Adrenal gland (tissue), 12 donors: Measurements from ENCODE around the gene FAM177B. TPM values are rescaled to one million over a fixed set of nuclear protein-coding genes. Genes with fewer than 3 reads are reported as not detected.

ENCODE experiments used
- DNase-seq, 7 donors: peaks; one replicate each; pipeline ENCODE4 v3.0.0-alpha.2; 2019 to 2020
- H3K27ac ChIP-seq, 5 donors: fragments of 200-600 bp; sonication (generic) in 4 of 5; 1 replicate in 3 of 5; 2 replicates in 2 of 5; pipeline versions ENCODE4 v1.5.1 to v1.8.0; 2016 to 2020; ENCODE audit warnings: mild to moderate bottlenecking in 1 of 5
- H3K27me3 ChIP-seq: fragments of 200-600 bp; 2 replicates; pipeline ENCODE4 v1.8.0; 2021
- H3K36me3 ChIP-seq, 2 donors: fragments of 200-600 bp; replicated peaks in 1 of 2; 1 replicate in 1 of 2; 2 replicates in 1 of 2; pipeline versions ENCODE4 v1.5.1 to v1.8.0; 2018 to 2022
- H3K4me1 ChIP-seq, 2 donors: fragments of 200-600 bp; replicated peaks in 1 of 2; 1 replicate in 1 of 2; 2 replicates in 1 of 2; pipeline versions ENCODE4 v1.5.1 to v1.8.0; 2018 to 2021
- H3K4me3 ChIP-seq, 4 donors: fragments of 200-600 bp; sonication (generic) in 3 of 4; one replicate each; pipeline ENCODE4 v1.5.1; 2016 to 2018
- H3K9me3 ChIP-seq, 3 donors: fragments of 200-600 bp; sonication (generic) in 1 of 3; replicated peaks in 1 of 3; 1 replicate in 2 of 3; 2 replicates in 1 of 3; pipeline versions ENCODE4 v1.5.1 to v1.8.0; 2016 to 2021
- CTCF ChIP-seq, 6 experiments: fragments of 450-650 bp in 4 of 6; fragments of 200-600 bp in 2 of 6; sonication (generic) in 1 of 6; IDR thresholded peaks; 1 replicate in 5 of 6; 2 replicates in 1 of 6; pipeline versions ENCODE4 v1.5.1 to v1.8.0; 2016 to 2021; ENCODE audit warnings: antibody characterized with exemption in 6 of 6, mild to moderate bottlenecking in 2 of 6, moderate library complexity in 1 of 6
- POLR2A ChIP-seq, 2 donors: fragments of 450-650 bp; IDR thresholded peaks; one replicate each; pipeline ENCODE4 v1.6.1; 2017; ENCODE audit warnings: antibody characterized with exemption in 2 of 2, mild to moderate bottlenecking in 2 of 2, moderate library complexity in 1 of 2
- WGBS, 4 donors: extraction: QIAGEN DNeasy Blood & Tissue Kit in 2 of 4; methylation state at CpG; one replicate each; pipeline versions ENCODE4 v1.1.5 to v1.1.7; 2013 to 2017; 5-methylcytosine and 5-hydroxymethylcytosine counted together
- intact Hi-C, 2 donors: fragments of 100-400 bp; cut with DNase I; formaldehyde crosslinking; loops; one replicate each; pipeline versions ENCODE4 v1.14.1 to v1.15.0; 2022 to 2023
- polyA plus RNA-seq, 3 donors: library from polyadenylated mRNA; stranded (reverse); fragments of 200-250 nt in 2 of 3; fragments of 350-450 nt in 1 of 3; fragmentation: Illumina TruSeq in 1 of 3; extraction: RNeasy Lipid Tissue Mini Kit (QIAGEN cat#74804) in 1 of 3; gene quantifications; one replicate each; pipeline ENCODE4 v1.2.3, GENCODE V29; 2013 to 2014
- total RNA-seq, 9 donors: library from RNA; depleted of rRNA in 4 of 9; stranded (reverse); fragments of >200 nt in 4 of 9; fragments of 120-200 nt in 1 of 9; fragmentation: NEBNext Ultra II Directional in 1 of 9; extraction: Animal tissue kit (Norgen Biotek cat#: 25700) in 1 of 9; gene quantifications; one replicate each; pipeline versions ENCODE4 v1.1.0 to v1.2.4, GENCODE V29; 2013 to 2023
- donor health status: healthy with polysubstance abuse.
- donor health status: Bipolar disorder and iron deficiency.
- donor health status: DM: yes; HTN: yes; CAD: no.
- donor health status: DM: no; HTN: no; CAD: no.
- donor health status: DM: no; HTN: no; CAD: no.
- donor health status: DM: yes; HTN: yes; CAD: no.

FAM177B gene
- total and polyA plus RNA-seq, 12 donors = 0.11 to 2.3 (median 1.5) TPM

DNA sequence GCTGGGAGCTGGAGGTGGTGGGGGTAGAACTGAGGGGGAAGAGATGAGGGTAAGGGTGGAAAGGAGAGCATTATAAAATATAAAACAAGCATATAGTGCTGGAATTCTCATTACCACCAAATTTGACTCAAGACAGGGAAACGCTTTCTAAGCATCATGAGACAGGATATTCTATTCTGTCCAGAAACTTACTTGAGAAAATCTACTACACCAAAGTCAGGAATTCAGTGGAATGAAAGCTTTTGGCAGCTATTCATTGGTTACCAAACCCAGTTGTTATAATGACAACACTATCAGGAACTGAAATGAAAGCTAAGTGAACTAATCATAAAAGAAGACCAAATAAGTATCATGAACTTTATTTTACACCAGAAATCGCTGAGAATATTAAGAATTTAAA lies 39.2 kb upstream of the FAM177B start:
- Histone ChIP-seq H3K36me3 (peaks cover 0 to 17% of the 10 kb centered on the region in 2 donors), H3K4me3 (no peak overlapping the region), H3K4me1 (no peaks in the 10 kb centered on the region), H3K27ac (no peak overlapping the region), H3K9me3 (no peaks in the 10 kb centered on the region), H3K27me3 (no peaks in the 10 kb centered on the region)
- intact Hi-C loops = no loop called here
- TF ChIP-seq POLR2A (IDR thresholded peaks at IDR 0.05) = no peak
- TF ChIP-seq CTCF (IDR thresholded peaks at IDR 0.05) = no peak
- no peak for DNase-seq
- 73 to 92% (median 85%) methylated on average over 2 of the region's 2 CpGs for WGBS, 4 donors

DNA sequence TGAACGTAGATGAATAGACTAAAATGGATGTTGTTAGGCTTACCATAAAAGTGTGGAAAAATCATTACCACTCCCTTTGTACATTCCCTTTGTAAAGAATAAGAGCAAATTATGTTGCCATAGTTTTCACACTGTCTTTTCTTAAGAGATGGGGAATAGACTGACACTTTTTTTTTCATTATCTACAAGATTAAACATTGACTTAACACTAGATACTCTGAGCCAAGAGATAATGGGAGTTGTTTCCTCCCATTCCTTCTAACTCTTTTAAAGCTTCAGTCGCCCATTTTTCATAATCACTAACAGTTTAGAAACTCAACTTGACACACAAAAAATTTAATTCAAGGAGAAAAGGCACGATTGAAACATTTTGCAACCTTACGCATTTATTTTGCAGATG lies 34.8 kb upstream of the FAM177B start:
- H3K4me3 ChIP-seq = no peak overlapping the region
- no peaks in the 10 kb centered on the region for H3K27me3 ChIP-seq
- intact Hi-C loops = no loop called here
- no peaks in the 10 kb centered on the region for H3K4me1 ChIP-seq
- H3K9me3 ChIP-seq = no peaks in the 10 kb centered on the region
- H3K36me3 ChIP-seq = peaks cover 0 to 14% of the 10 kb centered on the region in 2 donors
- DNase-seq = no peak
- WGBS, 4 donors = 88 to 93% (median 91%) methylated on average over 4 of the region's 4 CpGs
- TF ChIP-seq CTCF (IDR thresholded peaks at IDR 0.05) (no peak), POLR2A (IDR thresholded peaks at IDR 0.05) (no peak)
- no peak overlapping the region for H3K27ac ChIP-seq

DNA sequence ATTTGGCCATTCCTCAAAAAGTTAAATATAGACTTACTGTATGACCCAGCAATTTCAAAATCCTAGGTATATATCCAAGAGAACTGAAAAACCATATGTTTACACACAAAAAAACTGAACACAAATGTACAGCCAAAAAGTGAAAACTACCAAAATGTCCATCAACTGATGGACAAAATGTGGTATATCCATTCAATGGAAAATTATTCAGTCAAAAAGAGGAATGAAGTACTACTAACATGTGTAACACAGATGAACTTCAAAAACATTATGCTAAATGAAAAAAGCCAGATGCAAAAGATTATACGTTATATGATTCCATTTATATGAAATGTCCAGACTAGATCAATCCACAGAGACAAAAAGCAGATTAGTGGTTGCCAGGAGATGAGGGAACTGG lies 32.7 kb upstream of the FAM177B start:
- intact Hi-C loops = no loop called here
- Histone ChIP-seq H3K4me3 (no peak overlapping the region), H3K4me1 (no peaks in the 10 kb centered on the region), H3K9me3 (no peaks in the 10 kb centered on the region), H3K36me3 (peaks cover 0 to 14% of the 10 kb centered on the region in 2 donors), H3K27ac (no peak overlapping the region), H3K27me3 (no peaks in the 10 kb centered on the region)
- no peak for DNase-seq
- WGBS, 4 donors = 89 to 100% (median 93%) methylated on average over 1 of the region's 1 CpG
- TF ChIP-seq CTCF (IDR thresholded peaks at IDR 0.05) (no peak), POLR2A (IDR thresholded peaks at IDR 0.05) (no peak)

GRCh38 chr1:222706815-222707214 lies 30.2 kb upstream of the FAM177B start:
- no peak for DNase-seq
- Histone ChIP-seq H3K27me3 (no peaks in the 10 kb centered on the region), H3K36me3 (peaks cover 0 to 7% of the 10 kb centered on the region in 2 donors), H3K4me3 (no peak overlapping the region), H3K4me1 (peaks cover 0 to 14% of the 10 kb centered on the region in 2 donors), H3K27ac (no peak overlapping the region), H3K9me3 (no peaks in the 10 kb centered on the region)
- intact Hi-C loops = no loop called here
- peak in 2 of 6 experiments; percentile 13 to 15 for TF ChIP-seq CTCF (IDR thresholded peaks at IDR 0.05)
- no peak for TF ChIP-seq POLR2A (IDR thresholded peaks at IDR 0.05)
- 70 to 83% (median 73%) methylated on average over 4 of the region's 4 CpGs for WGBS, 4 donors
